GM18517 (cell line): ENCODE measurements around the gene MYLK2.
"Not testable (repeated sequence)": the region's sequence is repeated elsewhere in the genome, so short reads cannot be mapped to it uniquely, and the experiment has no call there.

ENCODE experiments used
- ATAC-seq: cut with Tn5 transposase; IDR thresholded peaks from one replicate; pipeline ENCODE4 v1.9.1; 2021; ENCODE audit warnings: mild to moderate bottlenecking, moderate library complexity; ENCODE audit not compliant: unreplicated experiment

The MYLK2 gene

GRCh38 chr20:31819083-31819784 is at the start of gene MYLK2:
Gene MYLK2, plus strand, starts transcription at chr20:31819356. Its CDS starts 225 bp downstream, at chr20:31819581.
- ATAC-seq = no peak

- ATAC-seq = no peak
These were observed 49.5 kb upstream of the MYLK2 start for GRCh38 chr20:31769681-31770080.

- no peak for ATAC-seq
These were observed 48.9 kb upstream of the MYLK2 start for GRCh38 chr20:31770243-31770642.

- ATAC-seq = no peak
These were observed 44.7 kb upstream of the MYLK2 start for GRCh38 chr20:31774408-31774807.

- ATAC-seq = no peak
These were observed 38.3 kb upstream of the MYLK2 start for GRCh38 chr20:31780839-31781238.

- no peak for ATAC-seq
These were observed 37.2 kb upstream of the MYLK2 start for GRCh38 chr20:31781945-31782344.

- no peak for ATAC-seq
These were observed 34.7 kb upstream of the MYLK2 start for GRCh38 chr20:31784354-31785044.

- ATAC-seq = no peak
These were observed 34.1 kb upstream of the MYLK2 start for GRCh38 chr20:31785089-31785488.

GRCh38 chr20:31788578-31788977 is 30.6 kb upstream of the MYLK2 start:
- no peak for ATAC-seq

GRCh38 chr20:31790401-31790800 is 28.8 kb upstream of the MYLK2 start:
- ATAC-seq = no peak

- ATAC-seq = no peak
These were observed 21.8 kb upstream of the MYLK2 start for GRCh38 chr20:31797364-31797763.

GRCh38 chr20:31801508-31801907 is 17.6 kb upstream of the MYLK2 start:
- ATAC-seq = no peak

GRCh38 chr20:31803552-31804291 is 15.4 kb upstream of the MYLK2 start:
- ATAC-seq = no peak

- ATAC-seq = no peak
These were observed 12.4 kb upstream of the MYLK2 start for GRCh38 chr20:31806564-31807355.

GRCh38 chr20:31808481-31808880 is 10.7 kb upstream of the MYLK2 start:
- ATAC-seq = no peak

- ATAC-seq = no peak
These were observed 9.5 kb upstream of the MYLK2 start for GRCh38 chr20:31809661-31810060.

GRCh38 chr20:31811198-31811597 is 8.0 kb upstream of the MYLK2 start:
- ATAC-seq = no peak

GRCh38 chr20:31811796-31812728 is 7.1 kb upstream of the MYLK2 start:
- ATAC-seq = no peak

- no peak for ATAC-seq
These were observed 5.5 kb upstream of the MYLK2 start for GRCh38 chr20:31813611-31814010.

GRCh38 chr20:31814142-31814541 is 5.0 kb upstream of the MYLK2 start:
- not testable (repeated sequence) for ATAC-seq
